LNCaP clone FGC (cell line): ENCODE data around the gene PREPL.
A peak's percentile ranks its signal among the peaks of the same experiment; 100 is the strongest.
"Not testable (repeated sequence)": the region's sequence is repeated elsewhere in the genome, so short reads cannot be mapped to it uniquely, and the experiment has no call there.

Experiments
- DNase-seq: peaks from one replicate; pipeline ENCODE4 v3.0.0-alpha.2; 2011; ENCODE audit warnings: low read depth
- H3K4me3 ChIP-seq: 2 replicates; pipeline ENCODE4 v1.5.1; 2011; ENCODE audit warnings: mild to moderate bottlenecking, low read depth, low read length, control low read depth
- CTCF ChIP-seq: IDR thresholded peaks from 2 replicates; pipeline ENCODE4 v1.5.1; 2012; ENCODE audit warnings: mild to moderate bottlenecking; ENCODE audit not compliant: control insufficient read depth, insufficient read depth; ENCODE audit errors: extremely low read depth

The PREPL gene

GRCh38 chr2:44361330-44362206 lies at the start of gene PREPL, which contains the start of gene CAMKMT:
TSS of gene PREPL (minus strand) at chr2:44361494. CDS start at chr2:44346342, 15,152 bp downstream.
TSS of gene CAMKMT (plus strand) at chr2:44361947.
- no peak for TF ChIP-seq CTCF
- DNase-seq, result peak; percentile 85
- H3K4me3 ChIP-seq, result peak within 1 kb of the TSS; percentile 85

GRCh38 chr2:44398243-44398897 lies 37.1 kb upstream of the PREPL start:
- H3K4me3 ChIP-seq, result no peak overlapping the region
- TF ChIP-seq CTCF, result no peak
- no peak for DNase-seq

GRCh38 chr2:44397447-44398175 lies 36.3 kb upstream of the PREPL start:
- TF ChIP-seq CTCF, result no peak
- no peak for DNase-seq
- H3K4me3 ChIP-seq, result no peak overlapping the region

GRCh38 chr2:44392338-44392943 lies 31.1 kb upstream of the PREPL start:
- no peak overlapping the region for H3K4me3 ChIP-seq
- peak; percentile 36 for TF ChIP-seq CTCF
- no peak for DNase-seq

- no peak overlapping the region for H3K4me3 ChIP-seq
- no peak for TF ChIP-seq CTCF
- DNase-seq, result no peak
These were observed 28.6 kb upstream of the PREPL start for GRCh38 chr2:44389895-44390294.

GRCh38 chr2:44388877-44389276 lies 27.6 kb upstream of the PREPL start:
- no peak for TF ChIP-seq CTCF
- DNase-seq, result no peak
- H3K4me3 ChIP-seq, result no peak overlapping the region

- not testable (repeated sequence) for H3K4me3 ChIP-seq, DNase-seq
These were observed 23.9 kb upstream of the PREPL start for GRCh38 chr2:44385226-44385625.
